Umbilical cord (tissue), 2 donors: Measurements from ENCODE around the gene WWOX. TPM values are rescaled to one million over a fixed set of nuclear protein-coding genes. Genes with fewer than 3 reads are reported as not detected.

ENCODE experiments used
- DNase-seq: peaks from one replicate; pipeline ENCODE4 v3.0.0-alpha.2; 2015; ENCODE audit warnings: low spot score
- total RNA-seq: library from RNA; depleted of rRNA; stranded (reverse); fragments of >200 nt; gene quantifications from one replicate; pipeline ENCODE4 v1.2.3, GENCODE V29; 2014; ENCODE audit warnings: low replicate concordance; ENCODE audit not compliant: insufficient read depth

The WWOX gene
- total RNA-seq, 1 donor from 2014 or later = 54.4 TPM

DNA sequence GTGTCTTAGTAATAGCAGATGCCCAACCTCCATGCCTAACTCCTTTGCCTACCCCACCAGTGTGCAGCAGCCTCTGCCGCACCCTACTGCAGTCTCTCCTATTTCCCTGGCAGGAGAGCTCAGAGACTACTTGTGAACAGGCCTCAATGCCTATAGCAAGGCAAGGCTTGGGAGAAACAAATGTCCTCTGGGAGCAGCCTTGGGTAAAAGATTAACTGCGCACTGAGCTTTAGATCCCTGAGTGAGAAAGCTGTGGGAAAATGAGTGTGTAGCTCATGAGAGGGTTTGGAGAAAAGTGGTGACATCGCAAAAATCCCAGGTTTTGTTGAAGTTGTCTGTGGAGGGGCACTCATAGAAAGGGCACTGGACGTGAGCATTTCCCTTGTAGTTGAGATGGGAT lies 335.8 kb downstream of the WWOX start:
- DNase-seq = no peak

DNA sequence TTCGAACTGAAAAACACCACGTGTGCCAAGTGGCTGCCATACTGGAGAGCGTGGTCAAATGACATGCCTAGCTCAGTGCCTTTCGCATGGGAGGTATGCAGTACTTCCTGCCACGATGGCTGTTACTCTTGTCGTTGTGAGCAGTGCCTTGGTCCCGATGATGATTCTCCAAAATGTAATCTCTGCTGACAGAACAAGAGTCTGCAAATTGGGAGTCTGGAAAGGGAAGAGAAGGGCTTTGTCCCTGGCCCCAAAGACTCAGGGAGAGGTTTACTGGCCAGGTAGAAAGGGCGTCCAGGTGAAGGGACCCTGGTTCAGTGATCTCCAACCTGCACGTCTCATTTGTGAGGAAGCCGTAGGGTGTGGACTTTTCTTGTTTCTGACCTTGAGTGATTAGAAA lies 336.6 kb downstream of the WWOX start:
- DNase-seq = no peak

DNA sequence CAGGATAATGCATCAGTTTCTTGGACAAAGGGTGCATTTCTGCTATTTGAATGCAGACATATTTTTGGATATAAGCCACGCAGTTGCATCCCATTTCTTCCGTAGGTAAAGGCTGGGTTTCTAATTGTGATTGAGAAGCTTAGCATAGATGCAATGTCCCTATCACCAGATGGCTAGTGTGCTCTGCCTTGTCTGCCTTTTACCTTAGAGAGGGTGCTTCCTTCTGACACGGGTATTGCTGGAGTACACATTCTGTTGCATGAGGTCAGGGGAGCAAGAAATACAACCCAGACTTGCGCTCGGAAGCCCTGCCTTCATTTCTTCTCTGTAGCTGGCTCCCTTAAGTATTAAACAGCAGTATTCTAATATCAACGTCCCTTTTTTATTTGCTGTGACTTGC lies 337.4 kb downstream of the WWOX start:
- DNase-seq = no peak

DNA sequence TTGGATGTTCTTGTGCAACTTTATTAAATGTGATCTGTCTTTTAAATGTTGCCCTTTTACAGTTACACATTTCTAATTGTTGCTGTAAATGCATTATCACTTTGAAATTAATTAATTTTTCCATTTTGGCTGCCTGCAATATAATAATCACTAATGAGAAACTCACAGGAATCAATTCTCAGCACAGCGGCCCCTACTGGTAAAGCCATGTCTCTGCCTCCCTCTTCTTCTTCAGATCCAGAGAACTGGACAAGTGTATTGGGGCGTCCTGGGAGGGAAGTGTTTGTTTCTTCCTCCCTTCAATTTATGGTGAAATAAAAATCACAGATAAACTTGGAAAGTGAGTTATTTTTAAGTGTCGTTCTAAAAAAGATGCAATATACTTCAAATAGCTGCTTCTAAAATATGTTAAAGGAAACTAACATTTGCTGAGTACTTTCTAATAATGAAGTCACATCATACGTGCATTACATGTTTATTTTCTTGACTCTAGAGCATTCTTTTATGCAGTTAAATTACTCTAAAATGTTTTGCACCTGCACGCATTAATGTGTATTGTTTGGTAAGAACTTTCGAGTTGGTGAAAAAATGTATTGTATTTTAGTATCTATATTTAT lies 338.0 kb downstream of the WWOX start:
- no peak for DNase-seq

DNA sequence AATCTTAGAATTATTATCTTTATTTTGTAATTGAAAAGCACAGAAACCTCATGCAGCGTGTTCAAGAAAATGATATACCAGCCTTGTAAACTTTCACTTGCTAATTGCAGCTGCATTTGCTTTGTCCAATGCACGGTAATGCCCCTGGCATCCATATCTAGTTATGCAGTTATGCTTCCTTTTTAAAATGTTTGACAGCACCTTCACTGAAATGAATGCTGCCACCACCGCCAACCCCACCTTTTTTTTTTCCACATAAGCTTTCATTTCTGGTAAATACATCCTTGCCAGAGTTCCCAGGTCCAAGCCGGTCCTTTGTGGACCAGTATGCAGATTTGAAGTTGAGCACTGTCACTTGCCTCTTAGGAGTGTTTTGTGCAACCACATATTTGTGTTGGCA lies 338.8 kb downstream of the WWOX start:
- DNase-seq = no peak

DNA sequence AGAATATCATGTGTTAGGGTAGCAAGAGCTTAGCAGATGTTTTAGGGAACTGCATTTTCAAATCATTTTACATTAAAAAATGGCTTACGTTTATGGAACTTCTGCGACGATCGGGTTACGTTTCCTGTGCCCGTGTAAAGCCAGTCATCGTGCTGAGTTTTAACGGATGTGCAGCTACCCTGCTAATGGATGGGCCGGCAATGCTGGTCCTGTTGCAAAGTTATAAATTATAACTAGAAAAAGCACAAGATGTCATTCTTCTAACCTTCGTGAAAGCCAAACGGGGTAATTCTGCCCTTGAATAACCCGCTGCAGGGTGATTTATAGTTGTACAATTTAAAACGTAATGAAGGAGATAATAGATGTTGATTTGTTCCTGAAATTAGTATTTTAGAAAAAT lies 339.2 kb downstream of the WWOX start:
- DNase-seq = no peak

DNA sequence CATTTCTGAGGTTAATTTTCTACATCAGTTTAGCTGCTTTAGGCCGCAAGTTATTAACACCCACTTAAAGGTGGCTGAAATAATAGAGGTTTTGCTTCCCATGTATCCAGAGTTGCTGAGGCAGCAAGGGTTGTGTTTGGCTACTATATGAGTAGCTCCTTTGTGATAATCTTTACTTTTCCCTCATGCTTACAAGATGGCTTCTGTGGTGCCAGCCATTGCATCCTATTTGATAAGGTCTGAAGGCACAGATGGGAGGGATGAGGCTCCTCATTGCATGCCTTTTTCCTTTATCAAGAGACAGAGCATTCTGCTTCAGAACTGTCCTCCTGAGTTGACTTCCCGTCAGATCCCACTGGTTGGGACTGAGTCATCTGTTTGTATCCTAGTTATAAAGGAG lies 340.2 kb downstream of the WWOX start:
- DNase-seq = no peak

DNA sequence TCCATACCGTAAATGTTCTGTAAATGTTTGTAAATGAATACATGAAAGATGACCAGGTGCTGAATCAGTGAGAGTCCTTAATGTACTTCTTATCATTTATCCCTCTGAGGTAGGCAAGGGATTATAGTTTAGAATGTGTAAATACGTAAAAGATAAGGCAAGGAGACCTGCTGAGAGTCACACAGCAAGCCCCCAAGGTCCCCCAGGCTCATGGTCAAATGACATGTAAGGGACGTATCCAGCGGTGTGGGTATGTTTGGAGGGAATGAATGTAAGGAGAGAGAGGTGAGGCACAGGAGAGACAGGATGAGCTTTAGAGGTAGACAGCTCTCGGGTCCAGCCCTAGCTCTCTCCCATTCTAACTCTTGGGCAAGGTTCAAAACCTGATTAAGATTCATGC lies 341.8 kb downstream of the WWOX start:
- no peak for DNase-seq

DNA sequence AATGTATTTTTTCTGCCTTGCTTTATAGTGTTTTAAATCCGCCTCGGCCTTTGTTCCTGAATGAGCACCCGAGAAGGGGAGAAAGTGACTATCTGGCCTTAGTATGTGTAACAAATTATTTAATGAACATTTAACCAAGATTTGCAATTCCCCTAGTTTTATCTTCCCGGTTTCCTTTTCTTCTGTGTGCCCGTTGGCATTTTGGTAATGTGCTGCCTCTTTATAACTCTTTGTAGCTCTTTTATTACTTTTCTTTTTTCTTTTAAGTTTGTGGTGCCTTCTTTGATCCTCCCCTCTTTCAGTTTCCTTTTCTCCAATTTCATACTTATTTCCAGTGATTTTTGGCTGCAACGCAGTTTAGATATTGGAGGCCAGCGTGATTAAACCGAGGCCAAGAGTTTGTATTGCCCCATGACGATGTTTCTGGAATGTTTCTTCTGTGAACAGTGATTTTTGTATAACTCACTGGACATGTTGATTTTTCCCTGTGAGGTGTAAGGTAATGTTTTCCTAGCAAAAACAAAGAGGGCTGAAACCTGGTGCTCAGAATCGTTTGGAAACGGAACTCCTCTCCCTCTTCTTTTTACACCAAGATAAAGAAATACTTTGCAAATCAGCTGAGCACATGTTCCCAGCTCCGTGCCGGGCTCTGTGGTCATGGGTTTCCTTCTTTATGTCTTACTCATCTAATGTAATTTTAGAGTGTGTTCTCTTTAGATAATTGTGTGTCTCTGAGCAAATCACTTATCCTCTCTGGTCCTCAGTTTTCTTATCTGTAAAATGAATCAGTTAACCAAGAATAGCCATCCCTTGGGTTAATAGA lies 344.3 kb downstream of the WWOX start:
- DNase-seq = peak; percentile 51

DNA sequence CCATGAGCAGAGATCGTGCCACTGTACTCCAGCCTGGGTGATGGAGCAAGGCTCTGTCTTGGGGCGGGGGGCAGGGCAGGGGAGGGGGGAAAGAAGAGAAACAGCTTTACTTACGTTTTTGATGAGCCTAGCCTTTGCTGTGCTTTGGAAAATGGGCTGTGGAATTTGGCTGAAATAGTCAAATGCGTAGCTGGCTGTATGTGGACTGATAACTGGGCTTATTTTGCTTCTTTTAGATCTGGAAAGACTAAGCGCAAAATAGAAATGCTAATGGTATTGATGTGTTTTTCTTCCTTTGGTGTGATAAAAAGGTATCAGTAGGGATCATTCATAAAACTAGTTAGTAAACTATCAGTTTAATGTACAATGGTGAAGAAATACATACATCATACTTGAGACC lies 346.4 kb downstream of the WWOX start:
- DNase-seq = peak; percentile 71

DNA sequence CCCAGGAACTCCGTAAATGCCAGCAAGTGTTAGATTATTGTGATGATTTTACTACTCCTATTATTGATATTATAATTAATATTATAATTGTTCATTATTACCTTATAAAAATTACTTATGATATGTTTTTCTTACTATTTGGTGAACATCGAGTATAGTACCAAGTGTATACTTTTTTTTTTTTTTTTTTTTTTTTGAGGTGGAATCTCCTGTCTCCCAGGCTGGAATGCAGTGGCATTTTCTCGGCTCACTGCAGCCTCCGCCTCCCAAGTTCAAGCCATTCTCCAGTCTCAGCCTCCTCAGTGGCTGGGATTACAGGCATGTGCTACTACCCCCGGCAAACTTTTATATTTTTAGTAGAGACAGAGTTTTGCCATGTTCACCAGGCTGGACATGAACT lies 347.0 kb downstream of the WWOX start:
- no peak for DNase-seq

DNA sequence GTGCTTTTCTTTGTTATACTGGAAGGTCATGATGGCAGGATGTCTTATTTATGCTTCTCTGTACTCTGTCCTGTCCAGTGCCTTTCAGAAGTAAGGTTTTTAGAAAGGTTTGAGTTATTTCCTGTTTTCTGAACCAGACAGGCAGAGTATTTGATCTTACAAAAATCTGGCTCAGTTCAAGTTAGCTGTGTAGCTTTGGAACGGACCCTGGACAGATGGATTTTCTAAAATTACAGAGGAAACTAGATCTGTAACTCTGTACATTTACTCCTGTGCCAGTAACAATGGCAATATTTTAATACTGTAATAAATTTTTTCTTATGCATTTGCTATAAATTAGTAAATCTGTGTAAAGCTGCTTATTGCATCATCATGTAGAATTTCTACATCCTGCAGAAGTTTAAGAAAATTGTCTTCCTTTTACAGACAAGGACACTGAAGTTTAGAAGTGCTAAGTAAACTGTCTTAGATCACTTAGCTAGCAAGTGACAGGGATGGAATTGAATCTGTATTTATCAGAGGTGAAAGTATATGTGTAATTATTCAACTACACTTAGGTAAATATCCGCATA lies 347.6 kb downstream of the WWOX start:
- peak; percentile 70 for DNase-seq

DNA sequence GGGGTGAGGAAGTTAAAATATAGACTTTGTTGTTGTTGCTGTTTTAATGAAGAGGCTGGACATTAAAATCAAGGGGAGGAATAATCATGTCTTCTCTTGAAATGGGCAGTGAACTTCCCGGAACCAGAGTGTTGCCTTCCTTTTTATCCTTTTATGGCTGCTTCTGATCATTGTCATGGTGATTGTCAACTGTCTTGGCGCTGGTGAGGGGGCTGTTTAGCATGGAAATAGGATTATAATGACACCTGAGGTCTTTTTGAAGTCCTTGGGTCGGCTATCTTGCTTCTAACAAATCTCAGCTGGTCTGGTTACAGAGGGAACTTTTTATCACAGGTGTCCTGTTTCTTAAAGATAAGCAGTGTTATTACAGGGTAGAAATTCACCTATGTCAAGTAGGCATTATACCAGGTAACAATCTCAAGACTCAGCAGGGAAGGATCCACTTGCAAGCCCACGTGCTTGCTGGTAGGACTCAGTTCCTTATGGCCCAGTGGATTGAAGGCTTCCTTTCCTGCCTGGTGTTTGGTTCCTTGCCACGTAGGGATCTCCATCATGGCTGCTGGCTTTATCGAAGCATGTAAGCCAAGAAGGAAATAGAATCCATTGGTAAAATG lies 349.3 kb downstream of the WWOX start:
- DNase-seq = no peak

DNA sequence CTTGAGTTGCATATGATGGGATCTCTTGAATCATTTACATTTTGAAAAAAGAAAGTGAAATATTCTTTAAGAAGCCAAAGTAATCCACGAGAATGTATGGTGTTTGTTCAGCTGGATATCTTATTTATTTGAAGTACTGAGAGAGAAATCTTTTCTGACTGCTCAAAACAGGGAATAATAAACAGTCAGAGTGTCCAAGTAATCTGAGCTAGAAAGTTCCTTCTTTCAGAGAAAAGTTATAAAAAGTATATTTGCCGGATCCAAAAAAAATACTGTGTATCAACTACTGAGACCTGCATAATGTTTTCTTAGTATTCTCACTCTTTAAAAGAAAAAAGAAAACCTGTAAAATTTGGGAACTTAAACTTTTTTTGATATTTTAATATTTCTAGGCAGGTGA lies 350.8 kb downstream of the WWOX start:
- DNase-seq = no peak

DNA sequence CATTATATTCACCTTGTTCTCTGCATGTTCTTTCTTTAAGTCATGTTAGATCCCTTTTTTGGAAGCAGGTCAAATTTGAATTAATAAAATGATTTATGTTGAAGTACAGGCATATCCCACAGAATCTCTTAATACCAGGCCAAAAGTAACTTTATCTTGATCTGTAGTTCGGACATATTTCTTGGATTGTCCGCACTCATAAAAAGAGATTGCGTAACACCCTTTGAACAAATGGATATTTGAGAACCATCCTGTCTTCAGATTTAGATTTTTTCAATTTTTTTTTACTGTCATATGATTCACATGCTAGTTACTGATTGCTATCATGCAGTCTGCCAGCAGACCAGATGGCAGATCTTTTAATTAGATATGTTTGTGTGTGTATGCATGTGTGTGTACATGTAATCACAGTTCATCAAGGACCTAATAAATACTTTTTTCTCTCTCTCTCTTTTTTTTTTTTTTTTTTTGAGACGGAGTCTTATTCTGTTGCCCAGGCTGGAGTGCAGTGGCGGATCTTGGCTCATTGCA lies 352.6 kb downstream of the WWOX start:
- DNase-seq = peak; percentile 94

DNA sequence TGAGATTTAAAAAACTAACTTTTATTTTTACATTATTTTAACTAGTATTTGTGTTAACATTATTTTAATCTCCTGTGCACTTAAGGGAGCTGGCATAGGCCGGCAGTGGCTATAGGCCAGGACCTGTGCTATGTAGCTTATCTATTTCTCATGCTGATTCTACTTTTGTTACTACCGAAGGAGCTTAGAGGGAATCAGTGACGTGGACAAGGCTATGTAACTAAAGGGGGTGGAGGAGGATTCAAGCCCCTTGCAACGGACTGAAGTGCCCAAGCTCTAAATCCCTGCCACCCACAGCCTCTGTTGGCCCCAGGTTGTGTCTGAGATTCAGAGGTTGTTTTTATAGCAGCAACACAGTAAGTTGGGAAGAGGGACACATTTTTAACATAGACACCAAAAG lies 356.4 kb downstream of the WWOX start:
- DNase-seq = peak; percentile 71

DNA sequence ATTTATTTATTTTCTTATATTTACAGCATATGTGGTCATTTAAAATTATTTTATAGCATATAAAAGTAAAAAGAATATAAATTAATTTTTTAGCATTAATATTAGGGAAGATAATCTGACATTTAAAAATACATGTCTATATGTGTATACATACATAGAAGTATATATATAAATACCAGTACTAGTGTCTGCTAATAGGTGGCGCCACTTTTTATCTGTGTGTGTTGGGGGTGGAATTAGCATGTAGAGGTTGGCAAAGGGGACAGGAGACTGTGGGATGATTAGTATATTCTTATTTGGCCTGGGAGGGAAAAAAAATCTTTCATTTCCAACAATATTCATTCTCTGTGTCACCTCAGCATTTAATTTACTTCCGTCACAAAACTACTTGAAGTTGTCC lies 359.1 kb downstream of the WWOX start:
- DNase-seq = no peak

DNA sequence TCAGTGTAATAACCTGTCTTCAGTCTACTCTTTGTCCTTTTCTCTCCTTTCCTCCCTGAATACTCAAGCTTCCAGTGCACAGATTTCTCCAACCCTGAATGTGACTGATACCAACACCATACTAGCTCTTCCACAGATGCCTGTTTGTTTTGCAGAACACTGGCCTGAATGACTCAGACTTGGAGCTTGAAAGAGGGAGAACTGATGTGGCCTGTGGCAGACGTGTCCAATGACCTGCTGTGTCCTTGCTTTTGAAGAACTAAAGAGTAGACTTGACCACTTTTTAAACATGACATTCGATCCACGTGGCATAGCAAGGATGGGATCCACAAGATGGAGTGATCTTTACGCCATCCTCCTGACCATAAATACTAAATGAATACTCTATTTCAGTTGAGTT lies 361.0 kb downstream of the WWOX start:
- no peak for DNase-seq

DNA sequence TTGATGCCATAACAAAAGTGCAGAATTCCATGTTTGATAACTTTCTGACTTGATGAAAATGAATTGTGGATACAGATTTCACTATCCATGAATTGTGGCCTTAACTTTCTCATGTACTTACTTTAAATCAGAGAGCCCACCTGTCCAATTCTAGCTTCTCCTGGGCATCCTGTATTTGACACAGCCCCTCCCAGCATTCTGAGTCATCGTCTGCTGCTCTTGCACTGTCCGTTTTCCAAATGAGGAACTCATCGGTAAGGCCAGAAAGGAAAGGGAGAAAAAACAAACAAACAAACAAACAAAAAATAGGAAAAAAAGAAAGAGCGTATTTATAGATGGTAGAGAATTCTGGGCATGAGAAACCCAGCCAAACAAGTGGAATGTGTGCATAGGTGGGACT lies 361.6 kb downstream of the WWOX start:
- DNase-seq = no peak

DNA sequence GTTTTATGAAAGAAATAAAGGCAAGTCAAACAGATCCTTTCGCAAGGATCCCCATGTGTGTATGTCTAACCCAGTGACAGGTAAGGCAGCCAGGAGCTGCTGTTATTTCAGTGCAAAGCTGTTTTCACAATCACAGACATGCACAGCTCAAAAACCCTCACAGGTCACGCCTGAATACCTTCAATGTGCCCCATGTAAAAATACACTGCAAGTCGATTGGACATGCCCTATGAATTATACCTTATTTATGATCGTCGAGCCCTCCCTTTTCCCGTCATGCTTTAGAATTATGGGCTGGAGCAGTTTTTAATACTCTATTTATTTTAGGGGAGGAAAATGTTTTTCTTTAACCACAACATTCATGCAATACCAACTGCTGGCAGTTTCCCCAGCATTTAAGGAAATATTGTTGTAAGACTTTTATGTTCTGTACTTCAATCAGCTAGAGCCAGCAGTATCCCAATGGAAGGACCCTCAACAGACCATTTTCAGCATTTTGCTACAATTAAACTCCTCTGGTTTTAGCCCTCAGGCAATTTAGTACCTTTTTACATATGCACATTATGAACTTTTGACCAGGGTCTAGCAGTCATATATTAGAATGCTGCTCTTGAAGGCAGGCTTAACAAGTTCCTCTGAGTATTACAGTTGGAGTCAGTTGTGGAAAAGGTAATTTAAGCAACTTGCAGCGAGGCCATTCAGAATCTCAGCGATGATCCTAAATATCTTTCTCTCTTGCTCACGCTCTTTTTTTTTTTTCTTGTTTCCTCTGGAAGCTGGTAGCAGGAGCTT lies 362.2 kb downstream of the WWOX start:
- DNase-seq = no peak
